G401 (cell line): ENCODE data around the gene SLC35F2. TPM values are rescaled to one million over a fixed set of nuclear protein-coding genes. Genes with fewer than 3 reads are reported as not detected.
A peak's percentile ranks its signal among the peaks of the same experiment; 100 is the strongest.
"Not testable (repeated sequence)": the region's sequence is repeated elsewhere in the genome, so short reads cannot be mapped to it uniquely, and the experiment has no call there.

Experiments
- DNase-seq: peaks from one replicate; pipeline ENCODE4 v3.0.0-alpha.2; 2015; ENCODE audit warnings: low spot score
- in situ Hi-C: cut with HindIII; loops from 2 replicates; pipeline ENCODE4 v1.10.0; 2016; ENCODE audit warnings: low sequenced_read_pairs, mixed read lengths
- total RNA-seq: library from RNA; depleted of rRNA; stranded (reverse); fragments of >200 nt; shearing (Covaris generic); gene quantifications from 2 replicates; pipeline ENCODE4 v1.2.3, GENCODE V29; 2014; rRNA removed

The SLC35F2 gene, protein sequence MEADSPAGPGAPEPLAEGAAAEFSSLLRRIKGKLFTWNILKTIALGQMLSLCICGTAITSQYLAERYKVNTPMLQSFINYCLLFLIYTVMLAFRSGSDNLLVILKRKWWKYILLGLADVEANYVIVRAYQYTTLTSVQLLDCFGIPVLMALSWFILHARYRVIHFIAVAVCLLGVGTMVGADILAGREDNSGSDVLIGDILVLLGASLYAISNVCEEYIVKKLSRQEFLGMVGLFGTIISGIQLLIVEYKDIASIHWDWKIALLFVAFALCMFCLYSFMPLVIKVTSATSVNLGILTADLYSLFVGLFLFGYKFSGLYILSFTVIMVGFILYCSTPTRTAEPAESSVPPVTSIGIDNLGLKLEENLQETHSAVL
- 67.8 and 105 TPM in 2 replicates for total RNA-seq

DNA sequence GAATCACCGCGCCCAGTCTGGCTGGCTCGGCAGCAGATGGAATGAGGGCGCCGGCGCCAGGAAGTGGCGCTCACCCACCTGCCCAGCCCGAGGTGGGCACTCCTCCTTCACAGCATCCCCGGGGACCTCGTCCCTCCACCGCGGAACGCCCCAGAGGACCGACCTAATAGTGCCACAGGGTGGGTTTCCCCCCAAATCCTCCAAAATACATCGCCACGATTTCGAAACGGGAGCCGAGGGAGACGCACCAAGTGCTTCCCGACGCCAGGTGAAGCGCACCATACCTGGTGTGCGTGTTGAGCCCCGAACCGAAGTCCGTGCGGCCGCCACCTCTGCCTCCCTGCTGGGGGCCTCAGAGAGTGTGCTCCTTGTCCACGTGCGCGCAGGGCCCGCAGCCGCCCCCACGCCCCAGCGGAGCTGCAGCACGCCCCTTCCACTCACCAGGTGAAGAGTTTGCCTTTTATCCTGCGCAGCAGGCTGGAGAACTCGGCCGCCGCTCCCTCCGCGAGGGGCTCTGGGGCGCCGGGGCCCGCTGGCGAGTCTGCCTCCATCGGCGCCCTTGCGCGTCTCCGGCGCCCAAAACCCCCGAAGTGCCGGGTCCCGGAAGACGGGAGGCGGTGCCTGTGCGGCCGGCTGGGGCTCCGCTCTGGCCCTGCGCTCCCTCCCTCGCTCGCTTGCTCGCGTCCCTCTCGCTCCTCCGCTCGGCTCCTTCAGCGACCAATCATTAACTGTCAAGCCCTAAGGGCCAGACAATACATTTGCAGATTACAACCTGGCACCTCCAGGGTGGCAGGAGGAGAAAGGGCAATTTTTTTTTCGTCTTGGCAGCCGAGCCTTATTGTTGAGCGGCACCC lies at the start of gene SLC35F2:
SLC35F2 (minus strand) TSS at position 571 of the 854 bp plus-strand sequence; CDS start at position 551, 20 bp downstream.
- peak; percentile 71 for DNase-seq

DNA sequence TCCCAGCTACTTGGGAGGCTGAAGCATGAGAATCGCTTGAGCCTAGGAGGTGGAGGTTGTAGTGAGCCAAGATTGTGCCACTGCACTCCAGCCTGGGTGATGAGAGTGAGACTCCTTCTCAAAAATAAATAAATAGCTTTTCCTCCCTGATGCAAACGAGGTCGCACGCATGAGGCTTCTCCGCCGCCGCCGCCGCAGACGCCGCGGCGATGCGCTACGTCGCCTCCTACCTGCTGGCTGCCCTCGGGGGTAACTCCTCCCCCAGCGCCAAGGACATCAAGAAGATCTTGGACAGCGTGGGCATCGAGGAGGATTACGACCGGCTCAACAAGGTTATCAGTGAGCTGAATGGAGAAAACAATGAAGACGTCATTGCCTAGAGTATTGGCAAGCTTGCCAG lies 49.6 kb upstream of the SLC35F2 start:
- in situ Hi-C loops, result no loop called here
- DNase-seq, result no peak

More for the DNA sequence above, at the start of gene SLC35F2:
- in situ Hi-C loops, result no loop called here

DNA sequence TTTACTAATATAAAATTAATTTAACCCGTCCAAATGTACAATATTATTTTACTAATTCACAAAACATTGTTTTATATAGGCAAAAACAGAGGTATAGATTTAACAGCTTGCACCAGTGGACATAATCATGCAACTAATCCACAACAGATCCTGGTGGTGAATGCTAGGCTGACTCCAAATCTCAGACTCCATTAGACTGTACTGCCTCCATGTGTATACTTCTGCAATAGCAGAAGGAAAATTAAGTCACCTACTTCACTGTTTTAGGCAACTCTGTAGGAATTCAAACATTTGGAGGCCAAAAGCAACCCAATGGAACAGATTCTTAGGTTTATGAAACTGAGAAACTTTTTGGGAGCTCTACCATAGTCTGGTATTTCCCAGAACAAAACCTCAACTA lies 39.7 kb upstream of the SLC35F2 start:
- in situ Hi-C loops, result no loop called here
- peak; percentile 28 for DNase-seq

DNA sequence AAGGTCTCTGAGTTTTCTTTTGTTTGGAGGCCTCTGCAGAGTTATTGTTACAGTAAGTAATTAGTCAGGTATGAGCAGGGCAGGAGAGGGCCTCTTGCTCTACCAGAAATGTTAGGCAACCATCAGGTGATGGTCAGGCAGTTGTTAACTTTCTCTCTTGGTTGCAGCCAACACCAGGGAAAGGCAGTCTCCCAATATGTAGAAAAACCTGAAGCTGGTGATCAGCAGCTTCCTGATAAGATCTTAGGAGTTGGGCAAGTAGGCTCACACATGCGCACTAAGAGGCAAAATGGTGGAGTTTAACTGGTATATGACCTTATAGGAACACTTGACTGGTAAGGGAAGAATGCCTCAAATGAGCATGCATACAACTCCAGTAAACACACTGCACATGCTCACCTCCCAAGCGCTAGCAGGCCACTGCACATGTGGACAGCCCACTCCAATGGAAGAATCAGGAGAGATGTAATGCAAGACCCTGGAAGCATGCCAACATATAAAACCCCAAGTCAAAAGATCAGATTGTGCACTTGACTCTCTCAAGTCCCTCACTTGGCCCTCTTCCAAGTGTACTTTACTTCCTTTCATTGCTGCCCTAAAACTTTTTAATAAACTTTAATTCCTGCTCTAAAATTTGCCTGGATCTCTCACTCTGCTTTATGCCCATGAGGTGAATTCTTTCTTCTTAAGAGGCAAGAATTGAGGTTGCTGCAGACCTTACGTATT lies 23.7 kb upstream of the SLC35F2 start:
- no peak for DNase-seq
- in situ Hi-C loops, result no loop called here

DNA sequence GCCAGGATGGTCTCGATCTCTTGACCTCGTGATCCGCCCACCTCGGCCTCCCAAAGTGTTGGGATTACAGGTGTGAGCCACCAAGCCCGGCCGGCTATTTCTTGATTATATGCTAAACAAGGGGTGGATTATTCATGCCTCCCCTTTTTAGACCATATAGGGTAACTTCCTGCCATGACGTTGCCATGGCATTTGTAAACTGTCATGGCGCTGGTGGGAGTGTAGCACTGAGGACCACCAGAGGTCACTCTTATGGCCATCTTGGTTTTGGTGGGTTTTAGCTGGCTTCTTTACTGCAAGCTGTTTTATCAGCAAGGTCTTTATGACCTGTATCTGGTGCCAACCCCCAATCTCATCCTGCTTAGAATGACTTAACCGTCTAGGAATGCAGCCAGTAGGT lies 22.9 kb upstream of the SLC35F2 start:
- DNase-seq, in situ Hi-C loops: not testable (repeated sequence)

DNA sequence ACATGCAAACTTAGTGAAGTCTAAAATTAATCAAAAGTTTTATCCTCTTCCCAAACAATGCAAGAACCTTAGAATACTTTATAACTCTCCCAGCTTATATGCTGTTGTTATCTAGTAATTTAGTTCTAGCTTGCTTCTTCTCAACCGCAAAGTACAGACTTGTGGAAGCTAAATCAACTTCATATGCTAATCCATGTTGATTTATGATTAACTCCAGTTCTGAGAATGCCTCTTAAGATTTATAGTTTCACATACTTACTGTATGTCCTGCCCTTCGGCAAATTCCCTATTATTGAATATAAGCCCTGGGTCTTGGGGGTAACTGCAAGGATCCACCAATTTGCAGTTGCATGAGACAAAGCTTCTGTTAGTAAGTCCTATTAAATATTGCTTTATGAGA lies 17.6 kb upstream of the SLC35F2 start:
- in situ Hi-C loops, result no loop called here
- no peak for DNase-seq

DNA sequence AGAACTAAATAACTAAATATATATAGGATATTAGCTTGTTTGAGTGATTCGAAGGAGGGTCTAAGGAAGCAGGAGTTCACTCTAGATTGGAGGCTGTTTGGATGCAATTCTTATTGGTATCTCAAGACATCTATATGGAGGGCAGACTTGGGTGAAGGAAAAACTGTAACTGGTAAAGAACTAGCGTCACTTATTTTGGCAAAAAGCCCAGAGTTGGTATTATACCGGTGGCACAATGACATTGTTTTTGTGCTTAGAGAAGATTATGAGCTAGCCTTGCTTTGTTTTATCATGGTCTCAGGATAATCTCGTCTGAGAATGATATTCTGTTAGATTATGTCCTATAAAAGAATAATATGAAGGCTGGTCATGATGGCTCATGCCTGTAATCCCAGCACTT lies 6.0 kb upstream of the SLC35F2 start:
- in situ Hi-C loops, result no loop called here
- no peak for DNase-seq

DNA sequence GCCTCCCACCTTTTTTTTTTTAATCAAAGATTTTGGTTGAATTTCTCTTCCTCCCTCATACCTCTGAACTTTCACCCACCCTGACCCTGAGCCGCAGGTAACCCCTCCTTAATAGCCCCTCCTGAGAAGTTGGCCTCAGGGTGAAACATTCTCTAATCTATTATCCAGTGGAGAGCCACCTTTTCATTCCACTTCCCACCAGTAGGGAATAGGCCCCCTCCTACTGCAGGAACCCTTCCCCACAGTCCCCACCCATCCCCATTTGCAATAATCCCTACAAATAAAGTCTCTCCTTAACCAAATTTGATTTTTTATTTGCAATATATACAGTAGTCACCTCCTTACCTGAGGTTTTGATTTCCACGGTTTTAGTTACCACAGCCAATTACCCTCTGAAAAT lies 2.1 kb upstream of the SLC35F2 start:
- in situ Hi-C loops, result no loop called here
- no peak for DNase-seq

DNA sequence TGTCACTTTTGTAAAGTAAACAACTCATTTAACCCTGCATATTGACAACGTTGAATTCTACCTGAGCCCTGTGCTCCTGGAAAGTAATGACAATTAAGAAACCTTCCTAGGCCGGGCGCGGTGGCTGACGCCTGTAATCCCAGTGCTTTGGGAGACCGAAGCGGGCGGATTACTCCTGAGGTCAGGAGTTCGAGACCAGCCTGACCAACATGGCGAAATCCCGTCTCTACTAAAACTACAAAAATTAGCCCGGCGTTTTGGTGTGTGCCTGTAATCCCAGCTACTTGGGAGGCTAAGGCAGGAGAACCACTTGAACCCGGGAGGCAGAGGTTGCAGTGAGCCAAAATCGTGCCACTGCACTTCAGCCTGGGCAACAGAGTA lies 1.6 kb upstream of the SLC35F2 start:
- DNase-seq, in situ Hi-C loops: not testable (repeated sequence)

DNA sequence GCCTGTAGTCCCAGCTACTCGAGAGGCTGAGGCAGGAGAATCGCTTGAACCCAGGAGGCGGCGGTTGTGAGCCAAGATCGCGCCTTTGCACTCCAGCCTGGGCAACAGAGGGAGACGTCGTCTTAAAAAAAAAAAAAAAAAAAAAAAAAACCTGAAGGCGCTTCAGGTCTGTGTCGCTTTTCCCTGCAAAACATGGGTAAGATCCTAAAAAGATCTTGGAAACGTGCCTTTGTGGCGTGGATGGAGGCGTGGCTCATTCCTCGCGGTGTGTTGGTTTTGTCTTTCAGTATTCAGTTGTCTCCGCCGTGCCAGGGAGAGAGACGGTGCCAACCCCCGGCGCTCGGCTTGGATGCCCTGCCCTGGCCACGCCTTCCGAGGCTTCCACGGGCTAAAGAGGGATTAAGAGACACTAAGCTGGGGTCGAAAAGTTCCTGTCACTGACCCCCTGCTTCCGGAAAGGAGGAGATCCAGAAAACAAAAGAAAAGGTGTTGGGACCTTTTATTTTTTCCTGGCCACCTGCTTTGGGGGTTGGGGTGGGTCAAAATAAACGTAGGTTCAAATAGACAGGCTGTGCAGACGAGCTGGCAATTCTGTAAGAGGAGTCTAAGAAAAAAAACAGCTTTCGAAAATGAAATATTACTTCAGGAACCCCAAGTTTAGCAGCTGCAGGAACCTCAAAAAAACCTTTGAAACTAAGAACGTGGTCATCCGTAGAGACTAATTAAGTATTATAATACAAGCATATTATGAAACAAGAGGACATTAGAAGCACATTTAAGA lies 1.1 kb upstream of the SLC35F2 start:
- in situ Hi-C loops, result no loop called here
- peak; percentile 29 for DNase-seq

DNA sequence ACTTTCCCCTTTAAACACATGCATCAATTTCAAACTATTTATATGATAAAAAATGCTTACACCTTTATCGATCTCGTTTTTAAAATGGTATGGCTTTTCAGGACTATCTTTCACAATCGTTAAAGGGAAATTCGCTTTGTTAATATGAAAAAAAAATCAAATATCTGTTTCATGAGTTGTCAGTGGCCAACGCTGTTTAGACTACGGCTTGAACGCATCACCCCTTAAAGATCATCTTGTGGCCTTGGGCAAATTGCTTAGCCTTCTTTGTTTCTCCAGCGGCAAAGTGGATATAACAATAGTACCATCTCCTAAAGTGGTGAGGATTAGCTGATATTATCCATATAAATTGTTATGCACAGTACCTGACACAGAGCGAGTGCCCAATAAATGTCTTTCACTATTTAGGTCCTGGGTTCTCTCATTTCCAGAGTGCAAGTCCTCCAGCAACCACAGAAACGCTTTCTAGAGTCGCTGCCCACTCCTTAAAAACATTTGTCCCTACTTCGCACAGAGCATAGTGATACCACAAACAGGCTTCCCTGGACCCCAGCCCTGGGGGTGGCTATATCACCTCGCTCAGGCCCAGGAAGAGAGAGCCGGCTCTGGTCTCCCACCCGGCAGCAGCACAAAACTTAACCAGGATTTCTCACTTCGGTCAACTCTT lies 904 bp downstream of the SLC35F2 start:
- peak; percentile 32 for DNase-seq
- in situ Hi-C loops, result no loop called here

DNA sequence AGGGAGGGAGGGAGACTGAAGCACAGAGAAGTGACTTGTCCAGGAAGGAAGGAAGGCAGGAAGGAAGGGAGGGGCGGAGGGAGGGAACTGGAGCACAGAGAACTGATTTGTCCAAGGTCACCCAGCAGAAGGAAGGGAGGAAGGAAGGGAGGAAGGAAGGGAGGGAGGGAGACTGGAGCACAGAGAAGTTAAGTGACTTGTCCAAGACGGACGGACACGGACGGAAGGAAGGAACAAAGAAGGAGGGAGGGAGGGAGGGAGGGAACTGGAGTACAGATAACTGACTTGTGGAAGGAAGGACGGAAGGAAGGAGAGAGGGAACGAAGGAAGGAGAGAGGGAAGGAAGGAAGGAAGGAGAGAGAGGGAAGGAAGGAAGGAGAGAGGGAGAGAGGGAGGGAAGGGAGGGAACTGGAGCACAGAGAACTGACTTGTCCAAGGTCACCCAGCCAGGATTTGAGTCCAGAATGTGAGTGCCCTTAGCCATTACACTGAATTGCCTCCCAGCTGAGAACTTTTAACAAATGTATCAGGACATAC lies 1.5 kb downstream of the SLC35F2 start:
- peak; percentile 23 for DNase-seq
- in situ Hi-C loops, result no loop called here

DNA sequence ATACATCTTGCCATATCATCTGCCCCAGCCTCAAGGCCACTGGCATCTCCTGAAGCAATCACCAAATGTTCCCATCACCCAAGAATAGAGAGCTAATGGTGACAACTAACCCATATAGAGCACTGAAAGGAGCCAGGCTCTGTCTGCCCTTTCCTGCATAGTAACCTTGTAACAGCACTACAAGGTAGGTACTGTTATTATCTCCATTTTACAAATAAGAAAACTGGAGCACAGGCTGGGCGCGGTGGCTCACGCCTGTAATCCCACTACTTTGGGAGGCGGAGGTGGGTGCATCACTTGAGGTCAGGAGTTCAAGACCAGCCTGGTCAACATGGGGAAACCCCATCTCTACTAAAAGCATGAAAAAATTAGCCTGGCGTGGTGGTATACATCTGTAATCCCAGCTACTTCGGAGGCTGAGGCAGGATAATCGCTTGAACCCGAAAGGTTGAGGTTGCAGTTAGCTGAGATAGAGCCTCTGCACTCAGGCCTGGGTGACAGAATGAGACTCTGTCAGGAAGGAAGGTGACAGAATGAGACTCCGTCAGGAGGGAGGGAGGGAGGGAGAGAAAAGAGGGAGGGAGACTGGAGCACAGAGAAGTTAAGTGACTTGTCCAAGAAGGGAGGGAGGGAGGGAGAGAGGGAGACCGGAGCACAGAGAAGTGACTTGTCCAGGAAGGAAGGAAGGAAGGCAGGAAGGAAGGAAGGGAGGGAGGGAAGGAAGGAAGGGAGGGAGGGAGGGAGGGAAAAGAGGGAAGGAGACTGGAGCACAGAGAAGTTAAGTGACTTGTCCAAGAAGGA lies 2.2 kb downstream of the SLC35F2 start:
- DNase-seq, result no peak
- in situ Hi-C loops, result no loop called here

DNA sequence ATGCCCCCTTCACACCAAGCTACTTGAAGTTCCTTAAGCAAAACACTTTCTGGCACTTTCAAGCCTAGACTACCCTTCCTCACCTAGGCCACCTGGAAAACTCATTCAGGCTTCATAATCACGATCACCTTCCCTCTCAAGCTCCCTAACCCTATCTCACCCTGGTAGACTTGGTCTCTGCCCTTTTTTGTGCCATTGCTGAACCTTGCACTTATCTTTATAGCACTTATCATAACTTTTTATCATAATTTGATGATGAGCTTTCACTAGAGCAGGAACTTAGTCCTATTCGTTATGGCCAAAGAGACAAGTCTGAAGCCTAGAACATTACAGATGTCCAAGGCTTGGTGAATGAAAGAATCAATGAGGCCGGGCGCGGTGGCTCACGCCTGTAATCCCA lies 5.5 kb downstream of the SLC35F2 start:
- no peak for DNase-seq
- in situ Hi-C loops, result no loop called here

DNA sequence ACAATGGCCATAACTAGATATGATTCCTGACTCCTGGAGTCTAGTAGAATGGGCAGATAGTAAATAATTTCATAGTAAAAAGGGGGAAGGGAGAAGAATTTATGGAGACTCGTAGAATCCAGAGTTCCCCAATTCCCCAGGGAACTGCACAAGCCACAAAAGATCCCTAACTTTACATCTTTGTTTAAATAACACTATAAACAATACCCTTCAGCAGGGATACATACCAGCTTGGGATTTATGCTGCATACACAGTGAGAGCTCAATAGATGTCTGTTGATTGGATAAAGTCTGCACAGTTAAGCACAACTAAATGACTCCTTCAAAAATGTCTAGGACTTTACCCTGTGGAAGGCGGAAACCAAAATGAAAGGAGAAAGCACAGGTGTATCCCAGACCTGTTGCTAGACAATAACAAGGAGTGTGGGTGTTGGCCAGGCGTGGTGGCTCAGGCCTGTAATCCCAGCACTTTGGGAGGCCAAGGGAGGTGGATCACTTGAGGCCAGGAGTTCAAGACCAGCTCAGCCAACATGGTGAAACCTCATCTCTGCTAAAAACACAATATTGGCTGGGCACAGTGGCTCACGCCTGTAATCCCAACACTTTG lies 6.8 kb downstream of the SLC35F2 start:
- in situ Hi-C loops, result no loop called here
- no peak for DNase-seq

DNA sequence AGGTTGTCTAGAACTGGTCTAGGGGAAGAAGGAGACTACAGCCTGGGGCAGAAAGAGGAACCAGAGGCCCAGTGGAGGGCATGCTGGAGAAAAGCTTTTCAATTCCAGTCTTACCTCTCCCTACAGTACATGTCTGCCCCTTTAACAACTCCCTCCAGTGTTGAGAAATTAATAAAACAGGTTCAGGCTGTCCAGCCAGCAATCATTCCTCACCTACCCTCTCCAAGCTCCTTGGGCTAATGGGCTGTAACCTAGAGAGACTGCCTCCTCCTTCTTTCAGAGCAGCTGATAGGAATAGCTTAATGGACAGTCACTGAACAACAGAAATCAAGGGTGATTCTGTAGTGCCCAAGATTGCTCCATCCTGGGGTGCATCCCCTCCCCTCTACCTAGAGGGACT lies 8.8 kb downstream of the SLC35F2 start:
- in situ Hi-C loops, result no loop called here
- DNase-seq, result no peak

DNA sequence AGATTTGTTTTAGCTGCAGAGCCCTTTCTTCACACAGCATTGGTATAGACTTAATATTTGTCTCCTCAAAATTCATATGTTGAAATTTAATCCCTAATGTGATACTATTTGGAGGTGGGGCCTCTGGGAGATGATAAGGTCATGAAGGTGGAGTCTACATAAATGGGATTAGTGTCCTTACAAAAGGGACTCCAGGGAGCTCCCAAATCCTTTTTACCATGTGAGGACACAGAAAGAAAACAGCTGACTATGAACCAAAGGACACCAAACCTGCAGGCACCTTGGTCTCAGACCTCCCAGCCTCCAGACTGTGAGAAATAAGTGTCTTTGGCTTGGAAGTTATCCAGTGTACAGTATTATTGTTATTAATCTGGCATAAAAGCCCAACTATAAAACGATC lies 10.2 kb downstream of the SLC35F2 start:
- in situ Hi-C loops, result no loop called here
- DNase-seq, result no peak
